Fibroblast of lung (primary cell): ENCODE measurements around the gene HEMK1. TPM values are rescaled to one million over a fixed set of nuclear protein-coding genes. Genes with fewer than 3 reads are reported as not detected.
A peak's percentile ranks its signal among the peaks of the same experiment; 100 is the strongest.

ENCODE experiments used
- DNase-seq, 2 donors: peaks; one replicate each; pipeline versions ENCODE4 v3.0.0 to v3.0.0-alpha.2; 2010; ENCODE audit warnings: low read depth in 2 of 2
- H2AFZ ChIP-seq: 2 replicates; pipeline ENCODE4 v1.5.1; 2012; ENCODE audit warnings: low read length, control low read depth, inconsistent platforms
- H3K27ac ChIP-seq: 2 replicates; pipeline ENCODE4 v1.5.1; 2011; ENCODE audit warnings: low read length, control low read depth; ENCODE audit not compliant: insufficient read depth
- H3K27me3 ChIP-seq: 2 replicates; pipeline ENCODE4 v1.5.1; 2011; ENCODE audit warnings: mild to moderate bottlenecking, low read length; ENCODE audit not compliant: control insufficient read depth, insufficient read depth
- H3K36me3 ChIP-seq: 2 replicates; pipeline ENCODE4 v1.5.1; 2011; ENCODE audit warnings: low read length; ENCODE audit not compliant: control insufficient read depth, insufficient read depth
- H3K4me1 ChIP-seq: 2 replicates; pipeline ENCODE4 v1.5.1; 2011; ENCODE audit warnings: low read length; ENCODE audit not compliant: control insufficient read depth, insufficient read depth; ENCODE audit errors: extremely low read depth
- H3K4me2 ChIP-seq: 2 replicates; pipeline ENCODE4 v1.5.1; 2011; ENCODE audit warnings: low read length, control low read depth; ENCODE audit not compliant: insufficient read depth; ENCODE audit errors: extremely low read depth
- H3K4me3 ChIP-seq, 4 experiments: fragments of 200-600 bp in 1 of 4; sonication (generic) in 1 of 4; replicated peaks in 1 of 4; 2 replicates each; pipeline ENCODE4 v1.5.1; 2011 to 2016; ENCODE audit warnings: low read length in 4 of 4, low read depth in 3 of 4, mild to moderate bottlenecking in 3 of 4, control low read depth in 2 of 4, inconsistent platforms in 1 of 4, mixed read lengths in 1 of 4; ENCODE audit not compliant: insufficient read depth in 1 of 4; ENCODE audit errors: control extremely low read depth in 1 of 4
- H3K79me2 ChIP-seq: 2 replicates; pipeline ENCODE4 v1.5.1; 2012; ENCODE audit warnings: mild to moderate bottlenecking, low read length, inconsistent platforms; ENCODE audit not compliant: control insufficient read depth, insufficient read depth
- H3K9ac ChIP-seq: 2 replicates; pipeline ENCODE4 v1.5.1; 2011; ENCODE audit warnings: mild to moderate bottlenecking, low read length, control low read depth; ENCODE audit not compliant: insufficient read depth
- H3K9me3 ChIP-seq: 2 replicates; pipeline ENCODE4 v1.5.1; 2012; ENCODE audit warnings: low read depth, low read length; ENCODE audit not compliant: control insufficient read depth, insufficient read depth
- H4K20me1 ChIP-seq: 2 replicates; pipeline ENCODE4 v1.5.1; 2011; ENCODE audit warnings: low read length; ENCODE audit not compliant: control insufficient read depth, insufficient read depth; ENCODE audit errors: extremely low read depth
- CTCF ChIP-seq, 2 donors: IDR thresholded peaks in 1 of 2; conservative IDR thresholded peaks in 1 of 2; 1 replicate in 1 of 2; 2 replicates in 1 of 2; pipeline ENCODE4 v1.5.1; 2011 to 2012; ENCODE audit warnings: low read length in 2 of 2, control low read depth in 1 of 2, inconsistent platforms in 1 of 2, low read depth in 1 of 2, mild to moderate bottlenecking in 1 of 2
- EZH2 ChIP-seq: IDR thresholded peaks from 2 replicates; pipeline ENCODE4 v1.5.1; 2012; ENCODE audit warnings: low read length, control low read depth, mild to moderate bottlenecking; ENCODE audit errors: missing control alignments
- polyA plus RNA-seq, 2 donors: library from polyadenylated mRNA; depleted of rRNA in 1 of 2; stranded (reverse) in 1 of 2; unstranded in 1 of 2; fragments of >200 nt; gene quantifications; 2 replicates each; pipeline ENCODE4 v1.2.1, GENCODE V29; 2011 to 2012; ENCODE audit warnings: missing spikeins in 1 of 2
- total RNA-seq: library from RNA; depleted of rRNA; stranded (reverse); fragments of >200 nt; gene quantifications from 2 replicates; pipeline ENCODE4 v1.2.1, GENCODE V29; 2014

Gene HEMK1
- total and polyA plus RNA-seq, 2 donors (not counting 1 experiment from before 2014, with no cell fraction given), result 8.4 to 12.7 TPM

GRCh38 chr3:50628601-50629000, 59.3 kb downstream of the HEMK1 start:
- Histone ChIP-seq H3K79me2 (no peaks in the 10 kb centered on the region), H3K4me3 (no peak overlapping the region), H3K27ac (no peak overlapping the region), H3K9me3 (no peaks in the 10 kb centered on the region), H3K4me2 (no peak overlapping the region), H3K4me1 (peaks cover 8% of the 10 kb centered on the region), H3K27me3 (no peaks in the 10 kb centered on the region), H4K20me1 (no peaks in the 10 kb centered on the region), H3K36me3 (no peaks in the 10 kb centered on the region), H3K9ac (no peak overlapping the region), H2AFZ (no peak overlapping the region)
- TF ChIP-seq EZH2 (no peak), CTCF (conservative IDR thresholded peaks at IDR 0.05 in 1 of 2, IDR thresholded peaks at IDR 0.05 in 1 of 2; ENCODE audit: low read depth in 1 of 2, low read length in 2 of 2) (no peak)
- no peak for DNase-seq

GRCh38 chr3:50630394-50630793, 61.1 kb downstream of the HEMK1 start:
- Histone ChIP-seq H3K9ac (no peak overlapping the region), H3K27ac (no peak overlapping the region), H3K4me3 (no peak overlapping the region), H3K36me3 (no peaks in the 10 kb centered on the region), H4K20me1 (no peaks in the 10 kb centered on the region), H2AFZ (no peak overlapping the region), H3K9me3 (no peaks in the 10 kb centered on the region), H3K27me3 (no peaks in the 10 kb centered on the region), H3K4me2 (no peak overlapping the region), H3K4me1 (peaks cover 8% of the 10 kb centered on the region), H3K79me2 (no peaks in the 10 kb centered on the region)
- no peak for DNase-seq
- TF ChIP-seq EZH2 (no peak), CTCF (conservative IDR thresholded peaks at IDR 0.05 in 1 of 2, IDR thresholded peaks at IDR 0.05 in 1 of 2; ENCODE audit: low read depth in 1 of 2, low read length in 2 of 2) (no peak)

GRCh38 chr3:50630877-50631276, 61.6 kb downstream of the HEMK1 start:
- Histone ChIP-seq H3K9me3 (no peaks in the 10 kb centered on the region), H3K27me3 (no peaks in the 10 kb centered on the region), H2AFZ (no peak overlapping the region), H3K79me2 (no peaks in the 10 kb centered on the region), H3K9ac (no peak overlapping the region), H3K4me3 (no peak overlapping the region), H3K4me1 (peaks cover 8% of the 10 kb centered on the region), H3K4me2 (no peak overlapping the region), H4K20me1 (no peaks in the 10 kb centered on the region), H3K36me3 (no peaks in the 10 kb centered on the region), H3K27ac (no peak overlapping the region)
- no peak for TF ChIP-seq CTCF (conservative IDR thresholded peaks at IDR 0.05 in 1 of 2, IDR thresholded peaks at IDR 0.05 in 1 of 2; ENCODE audit: low read depth in 1 of 2, low read length in 2 of 2)
- DNase-seq, result peak in 1 of 2 donors; percentile 65
